ENCODE measurements around the gene MEIS3.

MEIS3 gene

GRCh38 chr19:47419030-47419783 lies at the start of gene MEIS3:
MEIS3 (minus strand) TSS chr19:47419527; CDS start chr19:47419081, 446 bp downstream.
- no peak for DNase-seq

- no peak for DNase-seq
Observed at GRCh38 chr19:47467914-47468313, 48.6 kb upstream of the MEIS3 start.

GRCh38 chr19:47465957-47466356 lies 46.6 kb upstream of the MEIS3 start:
- DNase-seq = no peak

- no peak for DNase-seq
Observed at GRCh38 chr19:47464675-47465419, 45.5 kb upstream of the MEIS3 start.

- no peak for DNase-seq
Observed at GRCh38 chr19:47461876-47462275, 42.5 kb upstream of the MEIS3 start.

- DNase-seq = no peak
Observed at GRCh38 chr19:47459477-47459876, 40.1 kb upstream of the MEIS3 start.

GRCh38 chr19:47458672-47459071 lies 39.3 kb upstream of the MEIS3 start:
- DNase-seq = no peak

GRCh38 chr19:47456721-47457474 lies 37.6 kb upstream of the MEIS3 start:
- DNase-seq = no peak

- DNase-seq = no peak
Observed at GRCh38 chr19:47450478-47450877, 31.2 kb upstream of the MEIS3 start.

- DNase-seq = no peak
Observed at GRCh38 chr19:47448360-47448727, 29.0 kb upstream of the MEIS3 start.

GRCh38 chr19:47447470-47448359 lies 28.4 kb upstream of the MEIS3 start:
- DNase-seq = peak; percentile 70

GRCh38 chr19:47446534-47447469 lies 27.5 kb upstream of the MEIS3 start:
- DNase-seq = peak; percentile 30

GRCh38 chr19:47445937-47446402 lies 26.6 kb upstream of the MEIS3 start:
- peak; percentile 35 for DNase-seq

- no peak for DNase-seq
Observed at GRCh38 chr19:47445527-47445926, 26.2 kb upstream of the MEIS3 start.

GRCh38 chr19:47444388-47444821 lies 25.1 kb upstream of the MEIS3 start:
- DNase-seq = no peak

- no peak for DNase-seq
Observed at GRCh38 chr19:47443331-47443730, 24.0 kb upstream of the MEIS3 start.

GRCh38 chr19:47438793-47439220 lies 19.5 kb upstream of the MEIS3 start:
- DNase-seq = no peak

- DNase-seq = no peak
Observed at GRCh38 chr19:47437500-47437899, 18.2 kb upstream of the MEIS3 start.

- DNase-seq = peak; percentile 84
Observed at GRCh38 chr19:47436712-47437401, 17.5 kb upstream of the MEIS3 start.

GRCh38 chr19:47435883-47436417 lies 16.6 kb upstream of the MEIS3 start:
- DNase-seq = no peak
